Measurements from ENCODE around the gene H1-8.

- TF ChIP-seq CTCF (IDR thresholded peaks at IDR 0.05) (no peak), POLR2A (IDR thresholded peaks at IDR 0.05) (no peak), EP300 (IDR thresholded peaks at IDR 0.05) (no peak)
These were observed at the start of gene H1-8 for GRCh38 chr3:129543156-129543790.
